NK-92 treated with Interleukin-12 subunit alpha and Interleukin-12 subunit beta, amount 100 ng/mL, for 24 hours (cell line): Measurements from ENCODE around the gene ETV7.

ENCODE experiments used
- DNase-seq: peaks from one replicate; lab custom pipeline; 2025; lab: John Stamatoyannopoulos, UW

Gene ETV7

GRCh38 chr6:36383606-36384005 lies 3.9 kb downstream of the ETV7 start:
- DNase-seq, result no peak

GRCh38 chr6:36382976-36383375 lies 4.5 kb downstream of the ETV7 start:
- no peak for DNase-seq

GRCh38 chr6:36381502-36382389 lies 5.7 kb downstream of the ETV7 start:
- DNase-seq, result no peak

GRCh38 chr6:36380166-36380565 lies 7.3 kb downstream of the ETV7 start:
- DNase-seq, result no peak

- no peak for DNase-seq
These were observed 8.5 kb downstream of the ETV7 start for GRCh38 chr6:36378936-36379335.

GRCh38 chr6:36378243-36378920 lies 9.1 kb downstream of the ETV7 start:
- DNase-seq, result no peak

- no peak for DNase-seq
These were observed 9.9 kb downstream of the ETV7 start for GRCh38 chr6:36377594-36377993.

- no peak for DNase-seq
These were observed 10.7 kb downstream of the ETV7 start for GRCh38 chr6:36376742-36377141.

GRCh38 chr6:36376183-36376582 lies 11.3 kb downstream of the ETV7 start:
- no peak for DNase-seq

- no peak for DNase-seq
These were observed 11.8 kb downstream of the ETV7 start for GRCh38 chr6:36375644-36376155.

- DNase-seq, result no peak
These were observed 12.5 kb downstream of the ETV7 start for GRCh38 chr6:36374972-36375371.

GRCh38 chr6:36374194-36374593 lies 13.3 kb downstream of the ETV7 start:
- DNase-seq, result no peak

- no peak for DNase-seq
These were observed 14.0 kb downstream of the ETV7 start for GRCh38 chr6:36373368-36374019.

GRCh38 chr6:36372088-36372487 lies 15.4 kb downstream of the ETV7 start:
- no peak for DNase-seq

GRCh38 chr6:36371211-36371610 lies 16.3 kb downstream of the ETV7 start:
- no peak for DNase-seq

GRCh38 chr6:36370638-36371037 lies 16.8 kb downstream of the ETV7 start:
- DNase-seq, result no peak

- DNase-seq, result peak; percentile 34
These were observed 18.3 kb downstream of the ETV7 start for GRCh38 chr6:36368921-36369865.

- no peak for DNase-seq
These were observed 19.0 kb downstream of the ETV7 start for GRCh38 chr6:36368421-36368820.

- no peak for DNase-seq
These were observed 19.7 kb downstream of the ETV7 start for GRCh38 chr6:36367743-36368142.

- DNase-seq, result no peak
These were observed 22.6 kb downstream of the ETV7 start for GRCh38 chr6:36364669-36365479.
